DND-41 (cell line): Measurements from ENCODE around the gene DSCAML1.

ENCODE experiments used
- ATAC-seq: fragments of 200-7000 bp; cut with Tn5 transposase; 3 replicates; pipeline ENCODE4 v1.9.1; 2021; ENCODE audit warnings: low read depth; ENCODE audit not compliant: insufficient read depth
- DNase-seq: peaks from one replicate; pipeline ENCODE4 v3.0.0-alpha.2; 2020
- H2AFZ ChIP-seq: 2 replicates; pipeline ENCODE4 v1.6.0; 2012; ENCODE audit warnings: low read depth, low read length
- H3K27ac ChIP-seq: 2 replicates; pipeline ENCODE4 v1.5.1; 2012; ENCODE audit warnings: low read length, inconsistent platforms
- H3K27me3 ChIP-seq: fragments of 200-600 bp; sonication (generic); 2 replicates; pipeline ENCODE4 v1.6.0; 2012; ENCODE audit warnings: low read length, mild to moderate bottlenecking, inconsistent platforms; ENCODE audit not compliant: insufficient read depth, poor library complexity
- H3K36me3 ChIP-seq: 2 replicates; pipeline ENCODE4 v1.5.1; 2012; ENCODE audit warnings: low read length, inconsistent platforms; ENCODE audit not compliant: insufficient read depth
- H3K4me1 ChIP-seq: 2 replicates; pipeline ENCODE4 v1.5.1; 2012; ENCODE audit warnings: mild to moderate bottlenecking, low read length; ENCODE audit not compliant: insufficient read depth
- H3K4me2 ChIP-seq: 2 replicates; pipeline ENCODE4 v1.6.0; 2012; ENCODE audit warnings: mild to moderate bottlenecking, moderate library complexity, low read length, inconsistent platforms; ENCODE audit not compliant: insufficient read depth
- H3K4me3 ChIP-seq, 2 experiments: fragments of 200-600 bp in 1 of 2; shearing (Covaris generic) in 1 of 2; 2 replicates each; pipeline ENCODE4 v1.5.1; 2012 to 2016; ENCODE audit warnings: inconsistent platforms in 2 of 2, low read length in 2 of 2, mild to moderate bottlenecking in 2 of 2, low read depth in 1 of 2, moderate library complexity in 1 of 2
- H3K79me2 ChIP-seq: 2 replicates; pipeline ENCODE4 v1.6.0; 2012; ENCODE audit warnings: low read length, inconsistent platforms; ENCODE audit not compliant: insufficient read depth
- H3K9ac ChIP-seq: 2 replicates; pipeline ENCODE4 v1.6.0; 2012; ENCODE audit warnings: low read depth, mild to moderate bottlenecking, inconsistent platforms, low read length, moderate library complexity
- H3K9me3 ChIP-seq: 2 replicates; pipeline ENCODE4 v1.5.1; 2012; ENCODE audit warnings: low read length, moderate library complexity, mild to moderate bottlenecking, inconsistent platforms; ENCODE audit not compliant: insufficient read depth, severe bottlenecking
- H4K20me1 ChIP-seq: 2 replicates; pipeline ENCODE4 v1.6.0; 2012; ENCODE audit warnings: low read length; ENCODE audit not compliant: insufficient read depth
- EZH2 ChIP-seq: IDR thresholded peaks from 3 replicates; pipeline ENCODE4 v1.6.1; 2012; ENCODE audit warnings: borderline replicate concordance, low read depth, mild to moderate bottlenecking, moderate library complexity, low read length, inconsistent platforms; ENCODE audit not compliant: severe bottlenecking
- TF ChIP-seq, protein P1 (sequence below): IDR thresholded peaks from 2 replicates; pipeline ENCODE4 v1.5.1; 2012; ENCODE audit warnings: borderline replicate concordance, low read length, moderate library complexity, mild to moderate bottlenecking; ENCODE audit not compliant: poor library complexity, severe bottlenecking; ENCODE audit errors: extremely low read depth

Gene DSCAML1

GRCh38 chr11:117564321-117564720, 232.7 kb downstream of the DSCAML1 start:
- ATAC-seq (no peak), DNase-seq (no peak)
- Histone ChIP-seq H3K9ac (no peak overlapping the region), H3K36me3 (no peaks in the 10 kb centered on the region), H4K20me1 (peaks cover 16% of the 10 kb centered on the region), H3K79me2 (no peaks in the 10 kb centered on the region), H3K9me3 (no peaks in the 10 kb centered on the region), H3K4me1 (no peaks in the 10 kb centered on the region), H3K4me2 (no peak overlapping the region), H3K4me3 (no peak overlapping the region), H3K27ac (no peak overlapping the region), H2AFZ (no peak overlapping the region), H3K27me3 (no peaks in the 10 kb centered on the region)
- no peak for TF ChIP-seq EZH2
- TF ChIP-seq, protein P1, sequence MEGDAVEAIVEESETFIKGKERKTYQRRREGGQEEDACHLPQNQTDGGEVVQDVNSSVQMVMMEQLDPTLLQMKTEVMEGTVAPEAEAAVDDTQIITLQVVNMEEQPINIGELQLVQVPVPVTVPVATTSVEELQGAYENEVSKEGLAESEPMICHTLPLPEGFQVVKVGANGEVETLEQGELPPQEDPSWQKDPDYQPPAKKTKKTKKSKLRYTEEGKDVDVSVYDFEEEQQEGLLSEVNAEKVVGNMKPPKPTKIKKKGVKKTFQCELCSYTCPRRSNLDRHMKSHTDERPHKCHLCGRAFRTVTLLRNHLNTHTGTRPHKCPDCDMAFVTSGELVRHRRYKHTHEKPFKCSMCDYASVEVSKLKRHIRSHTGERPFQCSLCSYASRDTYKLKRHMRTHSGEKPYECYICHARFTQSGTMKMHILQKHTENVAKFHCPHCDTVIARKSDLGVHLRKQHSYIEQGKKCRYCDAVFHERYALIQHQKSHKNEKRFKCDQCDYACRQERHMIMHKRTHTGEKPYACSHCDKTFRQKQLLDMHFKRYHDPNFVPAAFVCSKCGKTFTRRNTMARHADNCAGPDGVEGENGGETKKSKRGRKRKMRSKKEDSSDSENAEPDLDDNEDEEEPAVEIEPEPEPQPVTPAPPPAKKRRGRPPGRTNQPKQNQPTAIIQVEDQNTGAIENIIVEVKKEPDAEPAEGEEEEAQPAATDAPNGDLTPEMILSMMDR, result no peak

DNA sequence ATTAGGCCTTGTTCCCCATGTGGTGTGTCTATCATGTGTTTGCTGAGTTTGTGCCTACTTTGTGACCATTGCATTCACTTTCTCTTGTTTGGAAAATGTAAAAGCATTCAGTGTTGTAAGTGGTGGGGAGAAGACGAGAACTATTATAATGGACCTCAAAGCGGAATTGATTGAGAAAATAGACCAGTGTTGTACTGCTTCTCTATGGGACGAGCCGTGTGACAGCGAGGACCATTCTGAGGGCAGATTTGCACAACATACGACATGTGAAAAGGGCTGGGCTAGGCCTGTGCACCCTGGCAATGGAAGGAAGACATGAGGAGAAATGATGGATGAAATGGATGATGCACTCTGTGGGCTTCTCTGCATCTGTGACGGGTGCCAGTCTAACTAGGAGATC, 233.5 kb downstream of the DSCAML1 start:
- Histone ChIP-seq H3K27ac (no peak overlapping the region), H3K79me2 (no peaks in the 10 kb centered on the region), H3K4me2 (no peak overlapping the region), H3K9ac (no peak overlapping the region), H3K36me3 (no peaks in the 10 kb centered on the region), H3K27me3 (no peaks in the 10 kb centered on the region), H3K9me3 (no peaks in the 10 kb centered on the region), H4K20me1 (peaks cover 16% of the 10 kb centered on the region), H3K4me3 (no peak overlapping the region), H2AFZ (no peak overlapping the region), H3K4me1 (no peaks in the 10 kb centered on the region)
- DNase-seq (no peak), ATAC-seq (no peak)
- TF ChIP-seq, protein P1, result no peak
- no peak for TF ChIP-seq EZH2

GRCh38 chr11:117562136-117562535, 234.9 kb downstream of the DSCAML1 start:
- Histone ChIP-seq H4K20me1 (peaks cover 20% of the 10 kb centered on the region), H3K9me3 (no peaks in the 10 kb centered on the region), H3K27me3 (no peaks in the 10 kb centered on the region), H3K36me3 (no peaks in the 10 kb centered on the region), H3K4me2 (no peak overlapping the region), H3K27ac (no peak overlapping the region), H2AFZ (no peak overlapping the region), H3K4me1 (no peaks in the 10 kb centered on the region), H3K4me3 (no peak overlapping the region), H3K79me2 (no peaks in the 10 kb centered on the region), H3K9ac (no peak overlapping the region)
- TF ChIP-seq EZH2, result no peak
- TF ChIP-seq, protein P1, result no peak
- ATAC-seq (no peak), DNase-seq (no peak)
